NCI-H1092 treated with DMSO at 0.1 percent for 48 hours (cell line): Measurements from ENCODE around the gene DSEL.

ENCODE experiments used
- DNase-seq: peaks from one replicate; lab custom pipeline; 2025; lab: John Stamatoyannopoulos, UW

DSEL gene

DNA sequence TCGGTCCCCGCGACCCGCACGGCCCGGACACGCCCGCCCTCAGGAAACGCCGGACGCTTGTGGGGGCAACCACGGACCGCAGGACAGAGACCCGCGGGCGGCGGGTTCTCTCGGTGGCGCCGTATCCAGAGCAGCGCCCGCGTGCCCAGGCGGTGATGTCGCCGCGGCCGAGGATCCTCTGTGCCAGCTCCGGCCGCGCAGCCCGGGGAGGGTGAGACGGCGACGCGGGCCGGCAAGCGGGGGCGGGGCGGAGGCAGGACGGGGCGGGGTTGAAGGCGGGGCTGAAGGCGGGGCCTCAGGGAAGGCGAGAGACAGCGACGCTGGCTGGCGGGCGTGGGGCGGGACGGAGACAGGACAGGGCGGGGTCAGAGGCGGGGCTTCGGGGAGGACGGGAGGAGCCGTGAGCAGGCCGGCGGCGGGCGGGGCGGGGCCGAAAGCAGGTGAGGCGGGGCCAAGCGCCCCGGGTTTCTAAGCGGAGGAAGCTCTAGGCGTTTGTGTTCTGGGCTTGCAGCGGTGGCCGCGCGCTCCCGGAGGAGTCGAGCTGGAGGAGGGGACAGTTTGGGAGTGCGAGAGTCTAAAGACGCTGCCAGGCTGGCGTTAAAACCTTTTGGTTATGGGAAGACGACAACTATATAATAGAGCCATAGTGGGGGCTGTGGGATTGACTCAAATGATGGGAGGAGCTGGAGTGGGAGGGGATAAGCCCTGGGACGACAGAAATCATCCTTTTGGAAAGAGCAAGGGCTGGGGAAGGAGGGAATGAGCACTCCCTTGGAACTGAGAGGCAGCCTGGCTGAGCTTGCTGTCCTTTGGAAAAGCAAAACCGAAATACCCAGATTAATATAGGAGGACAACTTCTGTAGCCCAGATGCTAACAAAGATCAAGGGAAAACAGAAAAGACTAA, at the start of gene DSEL:
DSEL (minus strand) TSS at position 182 of the 905 bp plus-strand sequence. CDS start 2,112 bp downstream, outside the sequence.
- peak; percentile 94 for DNase-seq

DNA sequence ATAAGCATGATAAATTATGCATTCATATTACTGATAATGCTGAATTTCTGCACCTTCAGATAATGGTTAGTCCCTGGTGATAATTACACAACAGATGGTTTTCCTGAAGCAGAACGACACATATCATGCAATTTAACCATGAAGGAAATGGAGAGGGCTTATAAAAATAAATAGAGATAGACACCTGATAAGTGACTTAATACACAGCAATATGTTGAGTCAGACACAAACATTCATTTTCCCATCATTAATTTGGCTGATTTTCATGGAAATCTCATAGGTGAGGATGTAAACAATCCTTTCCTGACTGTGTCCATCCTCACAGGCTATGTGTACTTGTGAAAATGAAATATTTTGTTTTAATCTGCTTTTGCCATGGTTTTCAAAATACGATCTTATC, 36.9 kb upstream of the DSEL start:
- peak; percentile 5 for DNase-seq

DNA sequence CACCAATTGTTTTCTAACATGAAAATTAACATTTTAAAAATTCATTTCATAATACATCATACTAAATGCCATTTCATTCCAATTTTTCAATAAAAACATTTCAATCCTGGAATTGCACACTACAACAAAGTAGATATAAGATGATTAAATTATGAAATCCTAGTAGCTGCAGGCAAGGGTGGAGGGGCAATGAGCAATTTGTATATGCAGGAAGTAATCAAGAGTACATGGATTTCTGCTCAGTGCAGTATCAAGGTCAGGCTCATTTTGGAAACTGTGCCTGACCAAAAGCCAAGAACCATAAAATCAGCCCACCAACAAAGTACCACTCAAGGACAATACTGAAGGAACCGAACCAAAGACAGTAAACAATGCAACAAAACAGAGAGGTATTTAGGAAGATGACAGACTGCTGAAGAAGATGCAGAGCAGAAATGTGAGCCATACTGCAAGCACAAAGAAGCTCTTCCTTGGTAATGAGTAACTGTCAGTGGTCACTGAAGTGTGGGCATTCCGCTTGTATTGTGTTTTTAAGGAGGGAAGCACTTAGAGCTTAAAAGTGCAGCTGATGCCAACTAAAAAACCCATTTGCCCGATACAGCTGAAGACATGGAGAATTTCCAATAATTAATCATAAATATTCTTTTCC, 34.5 kb upstream of the DSEL start:
- no peak for DNase-seq

DNA sequence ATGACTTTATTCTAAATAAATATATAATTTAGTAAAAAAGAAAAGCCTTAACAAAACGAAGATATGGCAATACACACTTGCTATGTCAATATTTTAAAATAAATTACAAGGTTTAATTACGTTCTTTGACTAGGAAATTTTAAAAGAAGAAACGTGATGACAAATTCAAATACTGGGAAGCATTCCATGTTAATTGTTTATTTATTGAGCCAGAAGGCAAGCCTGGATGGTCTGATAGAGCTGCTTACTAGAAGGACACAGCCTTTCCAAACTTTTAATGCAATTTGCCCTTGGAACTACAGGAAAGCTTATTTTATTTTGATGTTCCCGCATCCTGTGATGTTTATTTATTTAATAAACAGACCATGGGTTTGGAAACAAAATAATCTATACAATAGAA, 33.4 kb upstream of the DSEL start:
- DNase-seq, result no peak

DNA sequence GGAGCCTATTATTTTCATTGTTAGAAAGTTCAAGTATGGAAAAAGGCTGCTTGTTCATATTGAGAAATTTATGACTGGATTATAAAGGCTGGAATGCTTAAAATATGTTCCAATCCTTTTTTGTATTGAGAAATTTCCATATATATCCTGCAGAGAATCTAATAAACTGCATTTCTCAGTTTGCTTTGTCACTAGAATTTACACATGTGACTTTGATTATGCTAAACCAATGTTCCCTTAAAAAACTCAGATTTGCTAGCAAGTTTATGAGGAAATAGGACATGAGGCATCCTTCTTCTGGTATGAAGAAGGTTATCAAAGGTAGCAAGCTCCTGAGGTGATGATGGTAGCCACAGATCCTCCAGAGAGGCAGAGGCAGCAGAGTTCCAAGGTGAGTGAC, 29.2 kb upstream of the DSEL start:
- no peak for DNase-seq

DNA sequence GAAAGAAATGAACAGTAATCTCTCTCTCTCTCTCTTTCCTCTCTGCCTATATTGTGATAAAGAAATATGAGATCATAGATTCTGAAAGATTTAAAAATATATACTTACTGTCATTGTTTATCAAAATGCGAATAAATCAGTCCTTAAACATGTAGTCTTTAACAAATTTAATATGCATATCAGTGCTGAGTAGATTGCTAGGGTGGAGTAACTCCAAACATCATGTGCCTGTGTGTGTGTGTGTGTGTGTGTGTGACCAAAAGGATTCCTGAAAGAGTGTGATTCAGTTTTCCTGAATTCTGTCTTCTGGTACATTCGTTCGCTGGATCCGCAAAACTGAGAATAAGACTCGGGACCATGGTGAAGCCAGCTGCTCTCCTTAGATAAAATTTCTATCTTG, 24.0 kb upstream of the DSEL start:
- DNase-seq, result no peak

DNA sequence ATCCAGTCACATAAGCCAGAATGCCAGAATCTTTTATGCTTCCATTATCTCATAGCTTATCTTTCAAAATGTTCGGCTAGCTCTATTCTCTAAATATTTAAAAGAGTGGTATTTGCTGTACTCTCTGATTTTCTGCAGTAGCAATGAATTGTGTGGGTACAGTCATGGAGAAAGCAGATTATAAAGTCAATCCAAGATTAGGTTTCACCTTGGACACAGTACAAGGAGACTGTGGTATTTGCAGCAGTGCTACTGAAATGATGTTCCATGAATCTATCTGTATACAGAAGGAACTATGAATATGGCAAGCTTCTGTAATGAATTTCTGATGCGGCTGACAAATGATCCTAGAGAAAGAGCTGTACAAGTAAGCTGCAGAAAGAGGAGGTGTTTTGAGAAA, 15.4 kb upstream of the DSEL start:
- no peak for DNase-seq

DNA sequence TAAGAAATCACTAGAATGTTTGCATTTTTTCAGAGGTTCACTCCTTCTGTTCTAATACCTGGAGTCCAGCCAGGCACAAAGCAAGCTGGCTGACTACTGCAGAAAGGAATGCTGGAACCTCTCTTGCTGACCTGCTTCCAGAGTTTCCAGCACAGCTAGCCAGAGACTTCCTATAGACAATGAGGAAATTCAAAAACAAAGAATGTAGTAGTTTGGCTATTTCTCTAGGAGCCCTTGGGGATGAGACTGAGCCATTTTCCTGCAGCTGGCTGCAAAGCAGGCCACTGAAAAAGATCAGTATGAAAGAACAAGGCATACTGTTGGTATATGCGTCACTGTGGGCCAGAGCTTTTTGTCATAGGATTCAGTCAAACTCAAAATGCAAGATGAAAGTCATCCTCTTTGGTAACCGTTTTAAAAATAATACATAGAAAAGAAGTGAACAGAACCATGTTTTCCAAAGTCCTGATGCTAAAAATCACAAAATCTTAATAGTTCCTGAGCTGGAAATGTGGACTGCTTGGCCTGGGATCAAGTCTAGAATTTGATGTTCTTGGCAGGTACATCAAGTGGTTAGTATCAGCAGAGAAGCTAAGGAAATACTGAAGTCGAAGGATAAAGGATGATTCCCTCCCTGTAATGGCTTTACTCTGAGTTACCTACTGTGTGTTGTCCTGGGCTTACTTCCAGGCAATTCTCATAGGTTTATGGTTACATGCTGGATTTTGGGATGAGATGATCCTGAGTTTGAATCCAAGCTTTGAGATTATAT, 9.0 kb upstream of the DSEL start:
- DNase-seq, result no peak

DNA sequence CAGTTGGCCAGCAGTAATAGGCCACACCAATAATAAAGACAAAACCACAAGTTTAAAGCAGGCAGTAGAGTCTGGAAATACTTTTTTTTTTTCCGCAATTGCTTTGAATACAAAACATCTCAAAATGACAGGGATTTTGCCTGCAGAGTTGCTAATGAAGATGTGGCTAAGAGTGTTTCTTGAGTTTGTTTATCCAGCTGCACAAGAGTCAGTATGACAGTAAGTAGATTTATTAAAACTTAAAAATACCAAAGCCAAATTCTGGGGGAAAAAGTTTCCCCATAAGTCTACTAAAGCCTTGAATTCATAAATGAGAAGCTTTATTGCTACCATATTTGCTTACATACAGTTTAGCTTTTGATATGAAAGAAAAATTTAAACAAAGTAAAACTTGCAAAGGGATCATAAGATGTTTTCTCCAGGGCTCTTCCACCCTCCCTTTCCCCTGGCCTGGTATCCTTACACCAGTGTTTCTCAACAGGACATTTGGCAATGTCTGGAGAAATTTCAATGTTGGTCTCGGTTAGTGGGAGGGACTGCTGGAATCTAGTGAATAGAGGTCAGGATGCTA, 3.9 kb upstream of the DSEL start:
- DNase-seq, result no peak

DNA sequence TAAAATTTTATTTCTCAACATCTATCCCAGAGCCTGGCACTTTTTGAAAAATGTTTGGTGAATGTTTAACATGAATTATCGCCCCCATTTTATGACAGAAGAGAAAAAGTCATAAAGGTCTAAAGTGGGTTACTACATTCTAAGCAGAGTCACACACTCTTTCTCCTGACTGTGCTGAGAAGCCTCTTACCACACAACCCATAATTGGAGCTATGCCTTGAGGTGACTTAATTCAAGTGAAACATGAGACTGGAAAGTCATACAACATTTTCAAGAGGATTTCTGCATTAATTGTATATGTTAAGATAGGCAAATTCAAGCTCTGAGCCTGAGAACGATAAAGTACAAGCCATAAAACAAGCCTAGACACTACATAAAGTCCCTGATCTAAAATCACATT, 3.1 kb upstream of the DSEL start:
- no peak for DNase-seq

DNA sequence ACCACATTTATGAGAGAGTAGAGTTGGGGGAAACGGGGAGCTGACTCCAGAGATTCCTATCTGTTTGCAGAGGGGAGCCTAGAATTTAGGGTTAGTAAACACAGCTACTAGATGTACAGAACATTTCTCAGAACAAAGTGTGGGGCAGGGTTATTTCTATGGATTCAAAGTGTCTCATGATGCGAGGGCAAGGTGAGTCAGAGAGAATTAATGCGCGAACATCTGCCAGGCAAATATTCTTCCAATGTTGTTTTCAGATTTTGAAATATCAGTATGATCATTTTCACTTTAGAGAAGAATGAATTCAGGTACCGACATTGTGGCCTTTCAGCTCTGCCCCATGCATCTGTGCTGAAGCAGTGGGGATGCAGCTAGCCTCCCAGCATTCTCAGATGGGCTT, 2.0 kb upstream of the DSEL start:
- DNase-seq, result no peak

DNA sequence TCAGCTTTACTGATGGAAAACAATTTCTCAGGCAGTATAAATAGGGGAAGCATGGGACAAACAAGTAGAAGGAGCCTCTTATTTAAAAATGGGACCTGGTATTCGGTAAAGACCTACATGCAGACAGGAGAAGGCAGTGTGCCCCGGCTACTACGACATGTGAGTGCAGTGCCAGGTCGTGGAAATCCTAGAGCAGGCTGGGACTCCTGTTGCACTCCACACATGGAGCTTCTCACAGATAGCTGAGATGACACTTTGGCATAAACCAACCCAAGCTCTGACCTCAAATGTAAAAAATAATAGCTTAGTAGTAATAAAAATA, 885 bp upstream of the DSEL start:
- no peak for DNase-seq

DNA sequence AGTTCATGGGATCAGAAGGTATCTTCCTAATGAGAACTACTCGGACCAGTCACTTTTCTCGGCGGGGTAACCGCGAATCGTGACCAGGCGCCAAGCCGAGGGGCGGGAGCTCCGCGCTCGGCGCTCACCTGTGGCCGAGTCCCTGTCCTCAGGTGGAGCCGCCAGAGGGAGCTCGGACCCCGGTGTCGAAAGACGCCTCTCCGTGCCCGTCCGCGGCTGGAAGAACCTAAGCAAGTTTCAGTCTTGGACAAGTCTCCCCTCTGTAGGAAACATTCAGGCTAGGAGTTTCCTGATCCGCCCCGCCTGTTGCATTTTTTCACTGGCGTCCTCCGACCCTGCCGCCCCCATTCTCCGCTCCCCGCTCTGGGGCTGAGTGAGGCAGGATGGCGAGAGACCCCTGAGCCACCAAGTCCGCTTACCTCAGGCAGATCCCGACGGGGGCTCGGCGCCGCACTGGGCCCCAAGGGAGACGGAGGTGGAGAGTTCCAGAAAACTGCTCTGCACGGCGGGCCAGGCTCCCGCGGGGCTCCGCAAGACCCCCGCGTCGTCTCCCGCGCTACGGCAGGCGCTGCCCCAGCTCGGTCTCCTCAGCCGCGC, 480 bp downstream of the DSEL start:
- peak; percentile 85 for DNase-seq

DNA sequence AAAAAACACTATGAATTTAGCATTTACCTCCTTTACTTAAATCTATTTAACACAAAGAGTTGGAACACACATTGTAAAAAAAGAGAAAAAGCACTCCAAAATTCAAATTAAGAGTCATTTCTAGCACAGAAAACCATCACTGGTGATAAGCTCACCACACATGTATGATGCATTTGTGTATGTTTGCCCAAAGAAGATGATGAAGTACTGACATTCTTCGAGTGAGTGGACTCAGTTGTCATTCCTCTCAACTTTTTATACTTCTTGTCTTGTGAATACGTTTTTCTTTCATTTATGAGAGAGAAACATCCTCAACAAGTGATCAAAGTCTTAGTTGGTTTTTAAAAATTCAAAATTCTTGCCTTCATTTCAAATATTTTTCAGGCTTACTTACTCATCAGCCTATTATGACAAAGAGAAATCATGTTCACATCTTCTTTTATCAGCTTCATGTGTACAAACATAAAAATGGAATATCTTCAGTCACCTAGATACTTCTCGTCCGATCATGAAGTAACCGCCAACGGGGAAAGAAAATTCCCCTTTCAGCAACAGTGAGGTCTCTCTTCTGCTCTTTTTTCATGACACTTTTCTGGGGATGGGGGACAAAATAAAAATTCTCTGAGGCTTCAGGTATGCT, 1.5 kb downstream of the DSEL start:
- no peak for DNase-seq

DNA sequence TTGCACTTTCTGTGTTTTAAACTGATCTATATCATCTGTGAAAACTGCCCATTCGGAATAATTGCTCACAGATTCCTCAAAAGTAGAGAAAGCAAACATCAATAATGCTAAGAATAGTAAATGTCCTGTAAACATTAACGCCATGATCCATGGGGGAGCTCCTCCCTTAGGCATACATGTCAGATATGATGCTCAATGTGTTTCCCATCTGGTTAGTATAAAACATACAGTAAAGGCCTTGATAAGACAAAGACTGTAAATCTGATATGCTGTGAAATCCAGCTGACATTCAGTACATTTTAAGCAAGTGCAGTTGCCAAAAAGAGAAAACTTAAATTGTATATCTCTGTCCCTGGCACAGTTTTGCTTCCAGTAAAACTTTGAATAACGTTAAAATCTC, 2.1 kb downstream of the DSEL start:
- DNase-seq, result no peak

DNA sequence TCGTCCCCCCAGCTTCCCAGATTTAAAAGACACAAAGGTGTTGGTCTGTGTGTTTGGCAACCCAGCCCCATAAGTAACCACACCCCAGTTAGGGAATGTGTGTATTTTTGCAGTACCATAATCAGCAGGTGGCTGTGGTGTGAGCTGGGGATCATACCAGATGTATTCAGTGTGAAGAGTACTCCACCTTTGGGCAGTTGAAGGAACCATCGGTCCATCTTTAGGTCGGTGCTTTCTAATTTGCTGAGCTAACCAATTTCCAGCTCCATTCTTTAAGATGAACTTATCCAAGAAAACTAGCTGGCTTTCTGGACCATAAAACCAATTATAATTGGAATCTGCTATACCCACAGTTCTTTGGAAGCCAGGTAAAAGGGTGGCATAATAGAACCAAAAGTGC, 3.2 kb downstream of the DSEL start:
- DNase-seq, result no peak

DNA sequence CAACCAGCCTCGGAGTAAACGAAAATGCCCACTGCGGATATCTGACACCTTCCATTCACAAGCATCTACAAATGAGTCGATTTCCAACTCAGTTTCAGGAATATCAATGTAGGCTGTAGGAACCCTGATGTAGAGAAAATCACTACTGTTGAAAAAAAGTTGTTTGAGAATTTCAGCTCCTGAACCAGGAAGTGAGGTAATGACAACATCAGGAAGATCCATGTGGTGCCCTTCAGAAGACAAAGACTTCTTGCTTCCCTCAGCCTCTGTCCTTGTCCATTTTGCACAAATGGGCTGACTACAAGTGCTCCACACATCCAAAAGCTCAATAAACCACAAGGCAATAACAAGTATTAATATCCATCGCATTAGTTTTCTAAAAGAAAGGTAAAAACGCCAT, 4.7 kb downstream of the DSEL start:
- no peak for DNase-seq

DNA sequence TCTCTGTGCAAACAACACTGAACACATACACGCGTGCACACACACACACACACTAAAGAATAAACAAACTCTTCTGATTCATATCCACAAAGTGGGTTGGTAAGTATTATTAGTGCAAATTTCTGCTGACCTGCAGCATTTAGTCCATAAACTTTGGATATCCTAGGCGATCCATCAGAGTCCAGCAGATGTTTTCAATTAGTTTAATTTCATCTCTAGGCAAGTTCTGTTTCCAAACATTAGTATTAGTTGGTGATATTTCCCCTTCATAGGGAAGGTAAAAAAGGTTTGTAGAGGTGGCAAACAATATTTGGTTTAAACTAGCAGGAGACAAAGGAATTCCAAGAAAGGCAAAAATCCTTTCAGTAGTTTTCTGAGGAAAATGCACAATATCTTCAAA, 5.7 kb downstream of the DSEL start:
- DNase-seq, result no peak

DNA sequence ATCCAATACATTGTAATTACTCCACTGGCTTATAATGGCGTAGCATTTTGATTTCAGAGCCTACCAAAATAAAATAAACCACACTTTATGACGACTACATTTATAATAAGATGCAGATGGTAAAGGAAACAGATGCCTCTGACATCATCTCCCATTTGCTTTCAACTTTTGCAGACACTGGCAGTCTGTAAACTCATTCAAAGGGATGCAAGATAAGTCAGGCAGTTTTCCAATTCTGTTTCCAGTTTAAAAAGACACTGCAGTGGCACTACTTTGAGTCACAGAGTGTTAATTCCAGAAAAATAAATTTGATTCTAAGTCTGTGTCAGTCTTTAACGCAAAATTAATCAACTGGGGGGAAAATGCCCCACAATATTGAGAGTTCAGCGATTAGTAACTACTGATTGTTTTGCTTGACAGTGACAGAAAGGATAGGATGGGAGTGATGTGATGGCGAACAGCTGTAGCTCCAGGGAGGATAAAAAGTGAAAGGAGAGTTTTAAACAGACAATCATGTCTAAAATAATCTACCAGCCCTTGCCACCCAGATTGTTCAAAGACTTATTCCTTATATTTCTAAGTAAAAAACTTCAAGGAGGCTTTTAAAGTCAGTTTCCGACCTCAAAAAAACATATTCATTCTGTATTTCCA, 6.7 kb downstream of the DSEL start:
- no peak for DNase-seq

DNA sequence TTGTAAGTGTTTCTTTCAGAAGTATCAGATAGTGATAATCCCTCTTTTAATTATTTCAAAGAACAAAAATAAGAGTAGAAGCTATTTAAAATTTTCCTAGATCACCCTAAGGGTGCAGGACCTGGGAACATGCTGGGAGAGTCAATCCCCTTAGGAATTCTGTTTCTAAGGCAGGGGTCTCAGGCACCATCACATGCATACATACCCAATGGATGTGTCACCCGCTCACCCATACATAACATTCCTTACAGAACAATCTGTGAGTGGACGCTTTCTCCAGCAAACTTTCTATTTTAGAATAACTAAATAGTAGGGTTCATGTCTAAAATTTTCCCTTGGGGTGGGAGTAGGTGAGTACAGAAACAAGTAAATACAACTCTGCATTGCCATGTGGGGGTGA, 8.4 kb downstream of the DSEL start:
- no peak for DNase-seq

DNA sequence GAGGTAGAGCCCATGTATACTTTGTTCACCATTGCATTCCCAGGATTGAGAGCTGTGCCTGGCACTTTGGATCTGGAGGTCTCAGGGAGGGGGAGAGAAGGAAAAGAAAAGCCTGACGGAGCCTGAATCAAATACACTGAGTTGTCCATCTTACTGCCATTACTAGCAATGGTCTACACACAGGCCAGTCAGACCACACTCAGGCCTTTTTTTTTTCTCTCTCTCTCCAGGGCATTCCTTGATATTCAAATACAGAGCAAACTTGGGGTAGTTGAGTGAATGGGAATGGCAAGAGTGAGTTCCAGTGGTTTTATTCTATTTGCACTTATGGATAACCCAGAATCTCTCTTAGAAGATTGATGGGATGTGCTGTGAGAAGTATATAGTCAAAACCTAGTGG, 11.8 kb downstream of the DSEL start:
- DNase-seq, result no peak
